ENCODE measurements around the gene PRUNE2. TPM values are rescaled to one million over a fixed set of nuclear protein-coding genes. Genes with fewer than 3 reads are reported as not detected.

Gene PRUNE2
- total and polyA plus RNA-seq, 2 of the 8 experiments (the other 6 are each of a cell fraction or from before 2014, with no cell fraction given): 5.5 to 13.3 TPM

DNA sequence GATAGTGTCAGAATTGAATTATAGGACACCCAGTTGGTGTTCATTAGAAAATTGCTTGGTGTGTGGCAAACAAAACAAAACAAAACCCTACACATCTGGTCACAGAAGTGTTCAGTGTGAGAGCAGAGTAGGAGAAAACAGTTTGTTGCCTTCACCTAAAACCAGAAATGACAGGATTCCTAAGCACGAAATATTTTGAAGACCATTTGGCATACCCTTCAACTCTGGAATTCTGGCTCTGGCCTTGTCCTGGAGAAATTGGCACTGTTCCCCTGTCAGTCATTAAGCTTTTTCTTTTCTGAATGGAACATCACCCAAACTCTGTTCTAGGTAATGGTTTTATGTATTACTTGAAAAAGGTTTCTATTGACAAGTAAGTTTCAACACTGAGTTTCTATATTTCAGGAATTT, 251.9 kb downstream of the PRUNE2 start:
- no peak for TF ChIP-seq SIX5 (IDR thresholded peaks at IDR 0.05; ENCODE audit: low read depth, low read length)
- TF ChIP-seq RNF2 (IDR thresholded peaks at IDR 0.05; ENCODE audit: borderline replicate concordance, low read depth, low read length, missing control alignments, poor library complexity, severe bottlenecking): no peak
- TF ChIP-seq GTF2F1 (IDR thresholded peaks at IDR 0.05; ENCODE audit: borderline replicate concordance, low read depth, low read length): no peak
- TF ChIP-seq, protein P1, sequence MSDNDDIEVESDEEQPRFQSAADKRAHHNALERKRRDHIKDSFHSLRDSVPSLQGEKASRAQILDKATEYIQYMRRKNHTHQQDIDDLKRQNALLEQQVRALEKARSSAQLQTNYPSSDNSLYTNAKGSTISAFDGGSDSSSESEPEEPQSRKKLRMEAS (IDR thresholded peaks at IDR 0.05): no peak
- no peak for TF ChIP-seq SP1 (IDR thresholded peaks at IDR 0.05; ENCODE audit: low read depth, low read length)
- TF ChIP-seq EGR1 (IDR thresholded peaks at IDR 0.05; ENCODE audit: borderline replicate concordance, low read depth, low read length): no peak
- TF ChIP-seq MAFK (IDR thresholded peaks at IDR 0.05; ENCODE audit: low read depth, low read length): no peak
- no peak for TF ChIP-seq HDAC2 (IDR thresholded peaks at IDR 0.05; ENCODE audit: borderline replicate concordance in 1 of 2, low read depth in 2 of 2, low read length in 2 of 2)
- TF ChIP-seq POLR2A (IDR thresholded peaks at IDR 0.05; ENCODE audit: control extremely low read depth in 1 of 2, low read depth in 2 of 2, low read length in 2 of 2): no peak
- TF ChIP-seq TBP (IDR thresholded peaks at IDR 0.05; ENCODE audit: low read depth, low read length): no peak
- TF ChIP-seq FOSL1 (IDR thresholded peaks at IDR 0.05; ENCODE audit: insufficient read depth, low read depth, low read length): no peak
- no peak for TF ChIP-seq KDM5A (IDR thresholded peaks at IDR 0.05; ENCODE audit: low read length)
- no peak for TF ChIP-seq TCF12 (IDR thresholded peaks at IDR 0.05; ENCODE audit: low read depth, low read length)
- TF ChIP-seq RXRA (IDR thresholded peaks at IDR 0.05; ENCODE audit: insufficient read depth, low read depth, low read length): no peak
- TF ChIP-seq JUN (IDR thresholded peaks at IDR 0.05; ENCODE audit: low read depth, low read length): no peak
- TF ChIP-seq BRCA1 (IDR thresholded peaks at IDR 0.05; ENCODE audit: low read depth, low read length): no peak
- CTCF ChIA-PET (ENCODE audit: partially characterized antibody): no interaction called here
- WGBS, 2 experiments (ENCODE audit: extremely low coverage in 1 of 2, insufficient coverage in 1 of 2, insufficient read length in 1 of 2, insufficient replicate concordance in 2 of 2, low coverage in 1 of 2, low lambda C conversion rate in 2 of 2, missing lambda C conversion rate in 1 of 2): 85% methylated on average over 1 of the region's 1 CpG; no CpG with 5 or more reads in 1 of the 2 experiments
- no peak overlapping the region for H3K4me2 ChIP-seq (ENCODE audit: insufficient read depth in 1 of 2, low read depth in 2 of 2, low read length in 2 of 2)
- no peak overlapping the region for H2AK5ac ChIP-seq (ENCODE audit: low read depth, low read length)
- H3K36me3 ChIP-seq (ENCODE audit: control insufficient read depth in 2 of 4, insufficient read depth in 4 of 4, low read length in 3 of 4): no peaks in the 10 kb centered on the region
- no peak overlapping the region for H4K5ac ChIP-seq (ENCODE audit: insufficient read length, low read depth, low read length)
- H3K56ac ChIP-seq (replicated peaks; ENCODE audit: insufficient read length, low read depth, low read length): no peak overlapping the region
- no peak overlapping the region for H3K23ac ChIP-seq (ENCODE audit: insufficient read length)
- no peak overlapping the region for H3K9ac ChIP-seq (replicated peaks in 1 of 4; ENCODE audit: extremely low read depth in 1 of 4, low read depth in 3 of 4, low read length in 3 of 4)
- no peak overlapping the region for H3K4ac ChIP-seq (replicated peaks; ENCODE audit: insufficient read length, low read depth, low read length)
- H3K4me1 ChIP-seq (replicated peaks in 1 of 4; ENCODE audit: control insufficient read depth in 3 of 4, insufficient read depth in 4 of 4, low read length in 3 of 4): peaks cover 3 to 6% (median 4%) of the 10 kb centered on the region in 4 experiments; a peak in 4 of 7 replicates
- DNase-seq (ENCODE audit: low read depth in 1 of 2, low spot score in 2 of 2) (no peak), FAIRE-seq (no peak)
- no peak overlapping the region for H3K4me3 ChIP-seq (ENCODE audit: extremely low read depth in 1 of 4, insufficient read depth in 2 of 4, low read depth in 3 of 4, low read length in 4 of 4)
- H3K79me2 ChIP-seq (ENCODE audit: control insufficient read depth in 1 of 2, insufficient read depth in 2 of 2, low read length in 2 of 2): no peaks in the 10 kb centered on the region
- H4K8ac ChIP-seq (ENCODE audit: extremely low read depth, insufficient read depth, low read length): no peak overlapping the region
- H3K27ac ChIP-seq (ENCODE audit: low read depth, low read length): no peak overlapping the region
- no peaks in the 10 kb centered on the region for H3K79me1 ChIP-seq (ENCODE audit: low read depth, low read length)
- H2BK120ac ChIP-seq (replicated peaks; ENCODE audit: low read depth, low read length): no peak overlapping the region
- H2AFZ ChIP-seq (ENCODE audit: low read length): no peak overlapping the region
- POLR2A ChIA-PET (ENCODE audit: partially characterized antibody): no interaction called here
- no peak overlapping the region for H2BK12ac ChIP-seq (ENCODE audit: low read depth, low read length)
- H2BK15ac ChIP-seq (ENCODE audit: low read length): no peak overlapping the region
- H2BK20ac ChIP-seq (ENCODE audit: low read length): no peak overlapping the region
- no peak overlapping the region for H2BK5ac ChIP-seq (ENCODE audit: low read depth, low read length)
- H3K9me3 ChIP-seq (ENCODE audit: insufficient read depth in 2 of 2, low read depth in 1 of 2, low read length in 1 of 2): no peaks in the 10 kb centered on the region
- no peak overlapping the region for H3K18ac ChIP-seq (ENCODE audit: extremely low read depth, low read length)
- H3K27me3 ChIP-seq (replicated peaks in 1 of 4; ENCODE audit: control insufficient read depth in 3 of 4, extremely low read depth in 1 of 4, insufficient read depth in 3 of 4, low read length in 3 of 4): no peaks in the 10 kb centered on the region
- H4K91ac ChIP-seq (replicated peaks; ENCODE audit: insufficient read length, low read length): no peak overlapping the region
- no peaks in the 10 kb centered on the region for H3K23me2 ChIP-seq (ENCODE audit: low read depth, low read length)
- H4K20me1 ChIP-seq (replicated peaks in 1 of 2; ENCODE audit: control insufficient read depth in 1 of 2, insufficient read depth in 2 of 2, low read length in 2 of 2): no peaks in the 10 kb centered on the region
- no peak overlapping the region for H3K14ac ChIP-seq (ENCODE audit: insufficient read length)

Data from H1 (cell line).